ENCODE measurements around the gene ARPIN.
"Not testable (repeated sequence)": the region's sequence is repeated elsewhere in the genome, so short reads cannot be mapped to it uniquely, and the experiment has no call there.

The ARPIN gene

DNA sequence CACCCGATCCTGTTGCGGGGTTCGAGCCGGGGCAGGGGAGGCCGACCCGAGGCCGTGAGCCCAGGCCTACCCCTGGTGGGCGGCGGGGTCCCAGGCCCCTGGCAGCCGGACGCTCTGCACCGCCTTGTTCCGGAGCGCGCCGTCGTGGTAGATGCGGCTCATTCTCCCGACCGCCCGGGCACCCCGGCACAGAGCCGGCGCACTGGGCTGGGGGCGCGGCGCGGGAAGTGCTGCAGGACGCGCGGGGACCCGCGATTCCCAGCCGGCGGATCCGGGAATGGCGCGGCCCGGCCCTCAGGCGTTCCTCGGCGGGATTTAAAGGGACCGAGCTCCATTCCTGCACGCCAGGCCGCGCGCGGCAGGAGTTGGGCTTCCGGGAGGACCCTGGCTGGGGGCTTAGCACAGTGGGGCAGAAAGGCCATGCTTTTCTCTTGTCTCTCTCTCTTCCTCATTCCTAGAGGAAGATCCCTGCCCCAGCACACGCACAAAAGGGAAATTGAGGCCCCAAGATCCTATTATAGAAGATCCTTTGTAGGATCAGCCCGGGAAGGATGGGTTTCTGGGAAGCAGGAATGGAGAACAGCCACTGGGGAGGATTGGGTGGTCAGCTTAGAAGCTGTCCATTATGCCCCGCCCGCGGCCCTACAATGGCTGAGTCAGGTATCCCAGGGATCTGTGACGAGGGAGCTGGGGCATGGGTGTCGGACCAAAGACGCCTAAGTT lies at the start of gene ARPIN:
ARPIN (minus strand) TSS at position 279 of the 723 bp plus-strand sequence; CDS start at position 162, 117 bp downstream.
- no peak for DNase-seq

DNA sequence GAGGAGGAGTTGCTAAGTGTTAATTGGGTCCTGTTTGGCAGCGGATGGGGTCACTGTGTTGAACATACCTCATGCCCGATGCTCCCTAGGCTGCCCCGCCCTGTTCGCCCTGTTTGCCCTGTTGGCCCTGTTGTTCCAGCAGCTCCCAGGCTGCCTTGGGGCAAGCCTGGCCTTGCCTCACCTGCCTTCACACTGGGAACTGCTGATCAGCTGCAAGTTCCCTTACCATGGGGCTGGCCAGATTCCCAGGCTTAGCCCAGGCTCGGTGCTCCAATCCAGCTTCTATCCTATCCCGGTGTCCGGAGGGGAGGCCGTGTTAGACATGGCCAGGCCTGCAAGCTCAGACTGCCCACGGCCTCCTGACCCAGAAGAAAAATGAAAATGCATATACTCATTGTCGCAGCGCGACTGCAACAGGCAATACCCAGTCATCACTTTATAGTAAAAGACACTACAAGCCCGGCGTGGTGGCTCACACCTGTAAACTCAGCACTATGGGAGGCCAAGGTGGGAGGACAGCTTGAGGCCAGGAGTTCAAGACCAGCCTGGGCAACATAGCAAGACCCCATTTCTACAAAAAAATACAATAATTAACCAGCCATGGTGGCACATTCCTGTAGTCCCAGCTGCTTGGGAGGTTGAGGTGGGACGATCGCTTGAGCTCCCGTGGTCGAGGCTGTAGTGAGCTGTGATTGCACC lies 45.5 kb upstream of the ARPIN start:
- DNase-seq: no peak

DNA sequence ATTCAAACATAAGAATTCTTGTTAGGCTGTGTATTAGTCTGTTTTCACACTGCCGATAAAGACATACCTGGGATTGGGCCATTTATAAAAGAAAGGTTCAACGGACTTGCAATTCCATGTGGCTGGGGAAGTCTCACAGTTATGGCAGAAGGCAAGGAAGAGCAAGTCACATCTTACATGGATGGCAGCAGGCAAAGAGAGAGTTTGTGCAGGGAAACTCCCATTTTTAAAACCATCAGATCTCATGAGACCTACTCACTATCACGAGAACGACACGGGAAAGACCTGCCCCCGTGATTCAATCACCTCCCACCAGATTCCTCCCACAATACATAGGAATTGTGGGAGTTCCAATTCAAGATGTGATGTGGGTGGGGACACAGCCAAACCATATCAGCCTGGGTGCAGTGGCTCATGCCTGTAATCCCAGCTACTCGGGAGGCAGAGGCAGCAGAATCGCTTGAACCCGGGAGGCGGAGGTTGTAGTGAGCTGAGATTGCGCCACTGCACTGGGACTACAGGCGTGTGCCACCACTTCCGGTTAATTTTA lies 42.8 kb upstream of the ARPIN start:
- not testable (repeated sequence) for DNase-seq

DNA sequence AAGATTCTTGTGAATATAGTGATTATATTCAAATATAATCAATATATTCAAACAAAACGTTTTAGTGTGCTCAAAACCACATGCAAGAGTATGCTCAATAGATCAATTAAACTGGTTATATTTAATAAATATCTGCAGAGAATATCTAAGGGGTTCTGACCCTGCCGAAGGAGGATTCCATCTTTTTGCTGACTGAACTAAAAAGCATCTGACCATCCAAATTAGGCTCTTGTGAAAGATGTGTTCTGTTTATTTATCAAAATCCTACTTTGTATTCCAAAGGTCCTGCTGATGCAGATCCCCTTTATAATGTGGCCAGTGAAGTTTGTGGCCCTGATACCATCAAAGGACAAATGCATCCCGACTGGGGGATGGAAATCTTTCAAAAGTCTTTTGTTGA lies 41.8 kb upstream of the ARPIN start:
- DNase-seq: no peak

DNA sequence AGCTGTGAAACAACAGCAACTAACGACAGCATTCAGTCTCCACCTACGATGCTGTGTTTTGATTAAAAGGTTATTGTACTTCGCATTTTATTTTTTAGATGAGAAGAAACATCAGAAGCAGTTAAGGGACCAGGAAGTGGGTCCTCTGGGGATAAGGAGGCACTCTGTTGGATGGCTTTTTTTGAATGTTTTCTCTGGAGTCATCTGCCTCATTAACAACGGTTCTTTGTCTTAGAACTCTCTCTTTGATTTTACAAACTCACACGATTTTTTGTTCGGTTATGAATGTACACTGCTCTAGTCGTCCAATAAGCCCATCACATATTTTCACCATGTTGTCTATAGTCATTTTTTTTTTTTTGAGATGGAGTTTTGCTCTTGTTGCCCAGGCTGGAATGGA lies 36.0 kb upstream of the ARPIN start:
- DNase-seq: no peak

DNA sequence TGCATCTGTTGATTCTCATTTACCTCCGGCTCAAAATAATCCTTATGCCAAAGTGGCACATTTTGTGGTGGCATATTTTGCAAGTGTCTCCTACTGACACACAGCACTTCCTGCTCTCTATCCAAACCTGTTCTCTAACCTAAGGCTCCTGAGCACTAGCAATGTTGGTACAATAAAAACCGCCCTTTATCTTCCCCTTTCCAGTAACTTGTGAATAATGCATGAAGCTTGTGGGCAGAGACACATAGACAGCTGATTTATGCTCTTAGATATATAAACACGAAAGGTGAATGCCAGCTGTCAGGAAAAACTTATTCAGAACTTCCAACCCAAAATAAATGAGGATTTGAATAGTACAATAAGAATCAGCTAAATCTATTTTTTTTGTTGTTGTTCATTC lies 34.6 kb upstream of the ARPIN start:
- no peak for DNase-seq

DNA sequence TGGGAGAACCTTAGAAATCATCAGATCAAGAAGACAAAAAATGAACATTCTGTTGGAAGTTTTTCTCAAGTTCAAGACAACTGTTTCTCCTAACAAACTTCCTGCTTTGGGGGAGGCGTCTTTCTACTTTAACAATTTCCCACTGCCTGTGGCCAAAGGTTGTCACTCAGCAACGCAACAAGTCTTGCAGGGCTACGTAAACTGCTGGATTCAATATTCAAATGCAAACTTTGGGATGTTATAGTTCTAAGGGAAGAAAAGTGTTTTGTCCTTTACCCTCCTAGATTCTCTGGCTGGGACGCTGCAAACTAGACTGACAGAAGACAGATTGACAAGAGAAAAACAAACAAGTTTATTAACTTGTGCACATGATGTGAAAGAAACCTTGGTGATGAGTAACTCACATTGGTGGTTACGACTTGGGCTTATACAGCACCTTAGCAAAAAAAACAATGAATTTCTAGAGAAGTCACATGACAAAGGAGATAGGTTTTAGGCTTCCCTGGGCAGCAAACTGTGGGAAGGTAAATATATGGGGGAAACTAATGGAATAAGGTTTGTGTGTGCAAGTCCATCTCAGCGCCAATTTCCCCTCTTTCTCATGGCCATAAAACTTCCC lies 34.0 kb upstream of the ARPIN start:
- DNase-seq: no peak

DNA sequence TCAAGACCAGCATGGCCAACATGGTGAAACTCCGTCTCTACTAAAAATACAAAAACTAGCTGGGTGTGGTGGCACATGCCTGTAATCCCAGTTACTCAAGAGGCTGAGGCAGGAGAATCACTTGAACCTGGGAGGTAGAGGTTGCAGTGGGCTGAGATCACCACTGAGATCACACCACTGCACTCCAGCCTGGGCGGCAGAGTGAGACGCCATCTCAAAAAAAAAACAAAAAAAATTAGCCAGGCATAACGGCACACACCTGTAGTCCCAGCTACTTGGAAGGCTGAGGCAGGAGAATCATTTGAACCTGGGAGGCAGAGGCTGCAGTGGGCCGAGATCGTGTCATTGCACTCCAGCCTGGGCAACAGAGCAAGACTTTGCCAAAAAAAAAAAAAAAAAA lies 31.0 kb upstream of the ARPIN start:
- DNase-seq: not testable (repeated sequence)

DNA sequence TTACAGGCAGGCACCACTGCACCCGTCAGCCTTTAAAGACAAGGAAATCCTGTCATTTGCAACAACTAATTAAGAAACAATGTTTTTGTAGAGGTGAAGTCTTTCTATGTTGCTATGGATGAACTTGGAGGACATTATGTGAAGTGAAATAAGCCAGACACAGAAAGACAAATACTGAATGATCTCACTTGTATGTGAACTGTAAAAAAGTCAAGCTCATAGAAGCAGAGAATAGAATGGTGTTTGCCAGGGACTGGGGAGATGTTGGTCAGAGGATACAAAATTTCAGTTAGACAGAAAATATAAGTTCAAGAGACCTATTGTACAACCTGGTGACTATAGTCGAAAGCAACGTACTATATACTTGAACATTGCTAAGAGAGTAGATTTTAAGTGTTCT lies 27.2 kb upstream of the ARPIN start:
- DNase-seq: no peak

DNA sequence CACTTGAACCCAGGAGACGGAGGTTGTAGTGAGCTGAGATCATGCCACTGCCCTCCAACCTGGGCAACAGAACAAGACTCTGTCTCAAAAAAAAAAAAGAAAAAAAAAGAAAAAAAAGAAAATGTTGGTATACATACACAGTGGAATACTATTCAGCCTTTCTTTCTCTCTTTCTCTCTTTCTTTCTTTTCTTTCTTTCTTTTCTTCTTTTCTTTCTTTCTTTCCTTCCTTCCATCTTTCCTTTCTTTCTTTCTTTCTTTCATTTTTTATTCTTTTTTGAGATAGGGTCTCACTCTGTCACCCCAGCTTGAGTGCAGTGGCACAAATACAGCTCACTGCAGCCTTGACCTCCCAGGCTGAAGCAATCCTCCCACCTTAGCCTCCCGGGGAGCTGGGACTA lies 26.6 kb upstream of the ARPIN start:
- not testable (repeated sequence) for DNase-seq

DNA sequence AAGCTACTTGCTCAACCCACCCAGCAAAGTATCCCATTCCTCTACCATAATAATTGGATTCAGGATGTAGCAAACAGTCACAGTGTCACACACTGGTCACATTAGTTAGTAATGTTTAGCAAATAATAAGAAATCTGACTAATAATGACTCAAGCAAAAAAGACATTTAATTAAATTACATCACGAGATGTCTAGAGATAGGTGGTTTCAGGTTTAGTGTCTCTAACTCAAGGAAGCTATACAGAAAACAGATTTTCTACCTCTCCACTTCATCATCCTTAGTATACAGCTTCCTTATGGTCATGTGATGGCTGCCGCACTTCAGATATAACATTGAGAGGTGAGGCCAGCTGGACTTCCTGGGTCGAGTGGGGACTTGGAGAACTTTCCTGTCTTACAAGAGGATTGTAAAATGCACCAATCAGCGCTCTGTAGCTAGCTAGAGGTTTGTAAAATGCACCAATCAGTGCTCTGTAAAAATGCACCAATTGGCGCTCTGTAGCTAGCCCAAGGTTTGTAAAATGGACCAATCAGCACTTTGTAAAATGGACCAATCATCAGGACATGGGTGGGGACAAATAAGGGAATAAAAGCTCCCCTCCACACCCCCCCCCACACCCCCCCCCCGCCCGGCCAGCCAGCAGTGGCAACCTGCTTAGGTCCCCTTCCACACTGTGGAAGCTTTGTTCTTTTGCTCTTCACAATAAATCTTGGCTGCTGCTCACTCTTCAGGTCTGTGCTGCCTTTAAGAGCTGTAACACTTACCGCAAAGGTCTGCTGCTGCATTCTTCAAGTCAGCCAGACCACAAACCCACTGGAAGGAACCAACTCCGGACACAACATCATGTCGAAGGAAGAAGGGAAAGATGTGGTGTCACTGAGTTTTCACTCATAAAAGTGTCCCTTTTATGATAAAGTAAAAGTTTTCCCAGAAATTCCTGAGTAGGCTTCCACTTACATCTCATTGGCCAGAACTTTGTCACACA lies 24.9 kb upstream of the ARPIN start:
- DNase-seq: no peak

DNA sequence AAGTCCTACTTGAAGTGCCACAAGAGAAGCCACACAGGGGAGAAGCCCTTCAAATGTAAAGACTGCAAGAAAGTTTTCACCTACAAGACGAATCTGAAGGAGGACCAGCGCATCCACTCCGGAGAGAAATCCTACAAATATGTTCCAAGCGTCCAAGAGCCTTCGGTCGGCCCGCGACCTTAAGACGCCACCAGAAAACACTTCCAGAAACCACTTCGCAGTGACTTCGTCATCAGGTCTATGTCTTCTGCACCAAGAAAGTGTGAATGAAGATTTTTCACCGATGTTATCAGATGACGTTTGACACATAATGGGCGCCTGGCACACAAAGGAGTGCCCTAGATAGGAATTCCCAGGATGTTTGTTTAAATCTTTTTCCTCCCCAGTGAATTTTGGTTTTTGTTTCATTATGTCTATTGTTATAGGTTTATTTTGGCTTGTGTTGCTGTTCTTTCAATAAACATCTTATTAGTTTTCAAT lies 24.1 kb upstream of the ARPIN start:
- no peak for DNase-seq

DNA sequence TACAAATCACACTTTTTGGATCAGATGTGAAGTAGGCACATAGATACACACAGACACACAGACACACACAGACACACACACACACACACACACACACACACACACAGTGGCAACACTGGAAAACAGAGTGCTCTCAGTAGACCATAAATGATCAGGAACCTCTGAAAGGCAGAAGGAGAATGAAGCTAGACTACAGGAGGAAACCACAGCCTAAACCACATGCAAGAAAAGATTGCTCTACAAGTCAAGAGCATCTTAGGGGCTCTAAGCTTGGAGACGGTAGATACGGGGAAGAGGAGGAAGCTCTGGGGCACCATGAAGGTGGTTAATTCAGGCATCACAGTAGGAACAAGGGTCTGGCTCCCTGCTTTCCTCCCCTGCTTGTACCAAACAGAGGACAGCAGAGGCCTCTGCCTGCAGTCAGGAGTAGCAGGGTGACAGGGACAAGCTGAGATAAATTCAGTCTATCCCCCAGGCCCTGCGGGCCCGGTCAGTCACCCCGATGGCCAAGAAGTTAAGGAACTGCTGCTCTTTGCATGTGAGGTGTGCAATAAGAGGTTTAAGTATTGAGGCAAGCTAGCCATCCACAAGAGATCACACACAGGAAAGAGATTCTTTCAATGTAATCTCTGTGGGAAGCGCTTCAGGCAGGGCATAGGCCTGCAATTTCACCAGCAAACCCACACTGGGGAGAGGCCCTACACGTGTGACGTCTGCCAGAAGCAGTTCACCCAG lies 23.5 kb upstream of the ARPIN start:
- DNase-seq: no peak

DNA sequence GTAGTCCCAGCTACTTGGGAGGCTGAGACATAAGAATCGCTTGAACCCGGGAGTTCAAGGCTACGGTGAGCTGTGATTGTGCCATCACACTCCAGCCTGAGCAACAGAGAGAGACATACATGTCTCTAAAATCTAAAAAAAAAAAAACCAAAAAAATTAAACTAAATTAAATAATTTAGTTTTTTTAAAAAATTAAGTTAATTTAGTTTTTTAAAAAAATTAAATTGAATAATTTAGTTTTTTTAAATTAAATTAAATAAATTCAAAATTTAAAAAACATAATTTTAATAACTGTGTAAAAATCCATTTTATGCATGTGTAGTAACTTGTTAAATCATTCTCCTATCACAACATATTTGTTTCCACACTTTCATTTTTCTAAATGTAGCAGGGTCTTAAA lies 20.1 kb upstream of the ARPIN start:
- DNase-seq: no peak

DNA sequence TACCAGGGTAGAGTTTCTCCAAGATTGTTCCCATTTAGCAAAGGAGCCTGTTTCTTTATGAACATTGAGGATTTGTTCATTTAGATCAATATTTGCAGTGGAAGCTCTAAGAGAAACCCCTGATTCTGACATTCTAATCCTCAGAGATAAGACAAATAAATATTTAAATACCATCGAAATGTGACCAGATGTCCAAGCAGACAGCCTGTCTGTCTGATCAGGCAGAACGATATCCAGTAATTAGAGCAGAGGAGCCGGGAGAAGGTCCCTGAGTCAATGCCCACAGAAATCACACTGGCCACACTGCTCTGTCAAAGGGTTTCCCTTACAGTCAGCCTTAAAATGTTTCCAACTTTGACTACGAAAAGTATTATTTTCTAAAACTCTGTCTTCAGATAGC lies 15.7 kb upstream of the ARPIN start:
- DNase-seq: no peak

DNA sequence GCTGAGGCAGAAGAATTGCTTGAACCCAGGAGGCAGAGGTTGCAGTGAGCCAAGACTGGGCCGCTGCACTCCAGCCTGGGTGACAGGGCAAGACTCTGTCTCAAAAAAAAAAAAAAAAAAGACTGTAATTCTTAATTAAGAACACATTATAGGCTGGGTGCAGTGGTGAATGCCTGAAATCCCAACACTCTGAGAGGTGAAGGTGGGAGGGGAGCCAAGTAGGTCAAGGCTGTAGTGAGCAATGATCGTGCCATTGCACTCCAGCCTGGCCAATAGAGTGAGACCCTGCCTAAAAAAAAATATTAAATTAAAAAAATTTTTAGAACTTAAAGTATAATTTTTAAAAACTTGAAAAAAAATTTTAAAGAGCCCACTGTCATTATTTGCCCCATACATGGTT lies 13.4 kb upstream of the ARPIN start:
- DNase-seq: no peak

DNA sequence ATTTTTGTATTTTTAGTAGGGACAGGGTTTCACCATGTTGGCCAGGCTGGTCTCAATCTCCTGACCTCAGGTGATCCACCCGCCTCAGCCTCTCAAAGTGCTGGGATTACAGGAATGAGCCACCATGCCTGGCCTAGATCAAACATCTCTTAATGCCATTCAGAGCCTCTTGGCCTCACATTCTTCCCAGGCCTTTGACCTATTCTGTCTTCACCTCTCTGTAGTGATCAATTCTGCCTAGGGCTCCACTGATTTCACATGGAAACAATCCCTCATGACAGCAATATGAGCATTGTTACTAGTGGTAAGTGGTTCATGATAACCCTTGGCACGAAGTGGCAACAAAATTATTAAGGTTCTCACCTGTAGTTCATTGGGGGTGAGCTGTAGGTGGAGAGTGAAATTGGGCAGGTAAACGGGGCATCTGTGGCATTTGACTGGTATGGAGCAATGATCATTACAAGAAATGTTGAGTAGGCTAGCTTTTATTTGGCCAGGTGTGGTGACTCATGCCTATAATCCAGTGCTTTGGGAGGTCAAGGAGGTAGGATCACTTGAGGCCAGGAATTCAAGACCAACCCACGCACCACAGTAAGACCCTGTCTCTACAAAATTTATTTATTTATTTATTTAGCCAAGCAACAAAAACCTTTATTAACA lies 4.8 kb upstream of the ARPIN start:
- no peak for DNase-seq

DNA sequence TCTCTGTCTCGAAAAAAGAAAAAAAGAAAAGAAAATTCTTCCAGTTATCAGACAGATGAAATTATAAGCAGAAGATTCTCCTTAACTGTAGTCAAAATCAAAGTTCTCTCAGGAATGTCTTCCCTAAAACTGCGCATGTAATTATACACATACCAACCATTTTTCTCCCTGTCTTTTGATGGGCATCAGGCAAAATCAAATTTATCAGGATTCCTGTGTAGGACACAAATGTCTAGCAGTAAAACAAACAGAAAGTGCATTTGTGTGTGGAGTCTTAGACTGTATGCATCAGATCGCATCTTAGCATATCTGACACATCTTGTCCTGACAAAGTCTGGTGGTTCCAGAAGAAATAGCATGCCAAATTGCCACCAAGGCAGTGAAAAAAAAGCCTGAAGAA lies 3.9 kb upstream of the ARPIN start:
- DNase-seq: no peak

DNA sequence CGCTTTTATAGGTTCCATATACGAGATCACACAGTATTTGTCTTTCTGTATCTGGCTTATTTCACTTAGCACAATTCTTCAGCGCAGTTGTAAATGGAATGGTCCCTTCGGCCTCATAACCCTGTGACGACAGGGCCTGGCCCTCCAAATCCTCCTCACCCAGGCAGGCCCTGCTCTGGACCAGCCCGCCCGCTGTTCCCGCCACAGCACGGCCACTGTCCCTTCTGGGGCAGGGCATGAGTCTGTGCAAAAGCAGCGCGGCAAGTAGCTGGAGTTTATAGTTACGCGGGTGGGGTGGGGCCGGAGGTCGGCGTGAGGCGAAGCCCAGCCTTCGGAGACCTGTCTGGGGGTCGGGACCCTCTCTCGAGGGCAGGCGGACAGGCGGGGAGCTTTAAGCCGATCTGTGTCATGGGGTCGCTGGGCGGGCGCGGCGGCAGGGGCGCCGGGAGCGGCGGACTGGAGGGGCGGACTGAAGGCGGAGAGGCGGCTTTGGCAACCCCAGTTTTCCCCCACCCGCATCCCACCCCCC lies 543 bp downstream of the ARPIN start:
- no peak for DNase-seq

DNA sequence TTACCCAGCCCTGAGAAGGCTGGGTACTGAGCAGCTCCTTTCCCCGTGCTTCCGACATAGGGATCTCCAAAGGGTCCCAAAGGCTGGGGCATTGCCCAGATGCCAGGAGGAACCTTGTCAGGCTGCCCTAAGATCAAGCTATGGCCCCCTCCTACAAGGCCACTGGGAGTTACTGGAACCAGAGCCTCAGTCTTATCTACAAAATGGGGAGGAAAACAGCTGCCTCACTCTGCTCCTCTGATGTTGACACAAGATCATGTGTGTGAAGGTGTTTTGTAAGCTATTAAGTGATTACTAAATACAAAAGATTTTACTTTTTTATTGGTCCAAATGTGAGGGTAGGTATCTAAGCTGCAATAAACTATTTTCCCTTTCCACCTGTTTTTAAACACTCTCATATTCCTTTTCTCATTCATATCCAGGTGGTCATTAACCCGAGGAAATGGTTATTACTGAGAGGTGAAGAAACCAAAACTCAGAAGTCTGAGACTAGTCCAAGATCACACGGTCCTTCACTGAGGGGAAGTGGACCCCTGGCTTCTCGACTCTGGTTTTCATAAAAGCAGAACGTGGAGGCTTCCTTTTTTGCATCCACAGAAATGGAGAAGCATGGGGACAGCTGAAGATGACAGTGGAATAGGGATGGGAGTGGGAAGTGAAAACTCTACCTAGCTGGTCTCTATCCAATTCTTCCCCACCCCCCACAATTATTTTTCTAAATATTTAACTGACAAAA lies 1.7 kb downstream of the ARPIN start:
- DNase-seq: no peak
